Measurements from ENCODE around the gene CCDC88A. TPM values are rescaled to one million over a fixed set of nuclear protein-coding genes. Genes with fewer than 3 reads are reported as not detected.

Gene CCDC88A
- total RNA-seq, 3 donors from 2014 or later, result 36.1 to 74.6 (median 50.1) TPM

DNA sequence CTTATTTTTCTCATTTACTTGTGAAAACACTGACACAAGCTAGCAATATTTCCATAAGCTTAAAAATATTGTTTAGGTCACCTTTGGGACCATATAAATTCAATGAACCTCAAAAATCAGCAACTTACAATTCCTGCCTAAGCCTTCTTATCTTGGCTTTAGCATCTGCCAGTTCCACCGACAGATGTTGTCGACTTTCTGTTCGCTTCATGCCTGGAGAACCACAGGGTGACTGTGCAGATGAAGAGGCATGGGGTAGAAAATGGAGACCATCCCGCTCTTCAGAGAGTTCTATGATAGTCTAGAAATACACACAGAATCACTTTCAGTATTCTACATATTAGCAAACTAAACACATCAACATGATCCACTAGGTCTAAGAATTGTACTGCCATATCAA, 64.2 kb downstream of the CCDC88A start:
- no peaks in the 10 kb centered on the region for H3K9me3 ChIP-seq
- H3K27me3 ChIP-seq, result no peaks in the 10 kb centered on the region
- H3K36me3 ChIP-seq, result no peaks in the 10 kb centered on the region
- H3K4me3 ChIP-seq, result no peak overlapping the region
- no peak overlapping the region for H3K27ac ChIP-seq
- H3K4me1 ChIP-seq, result no peaks in the 10 kb centered on the region
- intact Hi-C loops (cut with DNase I; ENCODE audit: low total_unique reads), result no loop called here
- no peak for DNase-seq (ENCODE audit: low spot score in 2 of 2)
- no peak for TF ChIP-seq POLR2A (IDR thresholded peaks at IDR 0.05)
- TF ChIP-seq, protein P1, sequence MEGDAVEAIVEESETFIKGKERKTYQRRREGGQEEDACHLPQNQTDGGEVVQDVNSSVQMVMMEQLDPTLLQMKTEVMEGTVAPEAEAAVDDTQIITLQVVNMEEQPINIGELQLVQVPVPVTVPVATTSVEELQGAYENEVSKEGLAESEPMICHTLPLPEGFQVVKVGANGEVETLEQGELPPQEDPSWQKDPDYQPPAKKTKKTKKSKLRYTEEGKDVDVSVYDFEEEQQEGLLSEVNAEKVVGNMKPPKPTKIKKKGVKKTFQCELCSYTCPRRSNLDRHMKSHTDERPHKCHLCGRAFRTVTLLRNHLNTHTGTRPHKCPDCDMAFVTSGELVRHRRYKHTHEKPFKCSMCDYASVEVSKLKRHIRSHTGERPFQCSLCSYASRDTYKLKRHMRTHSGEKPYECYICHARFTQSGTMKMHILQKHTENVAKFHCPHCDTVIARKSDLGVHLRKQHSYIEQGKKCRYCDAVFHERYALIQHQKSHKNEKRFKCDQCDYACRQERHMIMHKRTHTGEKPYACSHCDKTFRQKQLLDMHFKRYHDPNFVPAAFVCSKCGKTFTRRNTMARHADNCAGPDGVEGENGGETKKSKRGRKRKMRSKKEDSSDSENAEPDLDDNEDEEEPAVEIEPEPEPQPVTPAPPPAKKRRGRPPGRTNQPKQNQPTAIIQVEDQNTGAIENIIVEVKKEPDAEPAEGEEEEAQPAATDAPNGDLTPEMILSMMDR (IDR thresholded peaks at IDR 0.05), result no peak
- TF ChIP-seq POLR2AphosphoS5 (IDR thresholded peaks at IDR 0.05), result no peak

DNA sequence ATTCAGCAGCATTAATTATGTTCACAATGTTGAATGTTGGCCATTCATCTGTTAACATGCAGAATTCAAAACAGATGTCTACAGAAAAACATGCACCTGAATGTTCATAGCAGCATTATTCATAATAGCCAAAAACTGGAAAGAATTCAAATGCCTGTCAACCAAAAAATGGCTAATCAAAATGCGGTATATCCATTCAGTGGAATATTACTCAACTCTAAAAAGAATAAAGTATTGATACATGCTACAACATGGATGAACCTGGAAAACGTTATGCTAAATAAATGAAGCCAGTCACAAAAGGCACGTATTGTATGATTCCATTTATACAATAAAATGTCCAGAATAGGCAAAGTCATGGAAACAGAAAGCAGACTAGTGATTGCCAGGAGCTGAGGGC, 68.0 kb downstream of the CCDC88A start:
- Histone ChIP-seq H3K9me3 (no peaks in the 10 kb centered on the region), H3K27me3 (no peaks in the 10 kb centered on the region), H3K36me3 (no peaks in the 10 kb centered on the region), H3K4me3 (no peak overlapping the region), H3K27ac (no peak overlapping the region), H3K4me1 (no peaks in the 10 kb centered on the region)
- TF ChIP-seq POLR2AphosphoS5 (IDR thresholded peaks at IDR 0.05) (no peak), POLR2A (IDR thresholded peaks at IDR 0.05) (no peak)
- TF ChIP-seq, protein P1 (IDR thresholded peaks at IDR 0.05), result no peak
- intact Hi-C loops (cut with DNase I; ENCODE audit: low total_unique reads), result no loop called here
- no peak for DNase-seq (ENCODE audit: low spot score in 2 of 2)

DNA sequence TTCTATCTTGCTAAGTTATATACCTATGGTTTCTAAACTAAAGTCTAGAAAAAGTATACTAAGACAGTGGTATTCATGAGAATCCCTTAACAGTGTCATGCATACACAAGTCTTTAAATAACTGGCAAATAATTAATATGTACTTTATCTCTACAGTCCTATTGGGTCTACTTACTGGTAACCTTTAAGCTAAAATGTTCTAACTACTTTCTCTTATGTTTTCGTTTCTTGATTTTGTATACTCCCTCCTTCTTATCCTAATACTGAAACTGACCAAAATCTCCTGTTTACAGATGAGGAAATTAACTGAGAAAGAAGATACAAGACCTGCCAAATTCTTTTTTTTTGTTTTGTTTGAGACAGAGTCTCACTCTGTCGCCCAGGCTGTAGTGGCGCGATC, 74.6 kb downstream of the CCDC88A start:
- TF ChIP-seq, protein P1 (IDR thresholded peaks at IDR 0.05), result no peak
- Histone ChIP-seq H3K9me3 (no peaks in the 10 kb centered on the region), H3K4me3 (no peak overlapping the region), H3K27ac (no peak overlapping the region), H3K4me1 (no peaks in the 10 kb centered on the region), H3K27me3 (no peaks in the 10 kb centered on the region), H3K36me3 (no peaks in the 10 kb centered on the region)
- no peak for DNase-seq (ENCODE audit: low spot score in 2 of 2)
- intact Hi-C loops (cut with DNase I; ENCODE audit: low total_unique reads), result no loop called here

DNA sequence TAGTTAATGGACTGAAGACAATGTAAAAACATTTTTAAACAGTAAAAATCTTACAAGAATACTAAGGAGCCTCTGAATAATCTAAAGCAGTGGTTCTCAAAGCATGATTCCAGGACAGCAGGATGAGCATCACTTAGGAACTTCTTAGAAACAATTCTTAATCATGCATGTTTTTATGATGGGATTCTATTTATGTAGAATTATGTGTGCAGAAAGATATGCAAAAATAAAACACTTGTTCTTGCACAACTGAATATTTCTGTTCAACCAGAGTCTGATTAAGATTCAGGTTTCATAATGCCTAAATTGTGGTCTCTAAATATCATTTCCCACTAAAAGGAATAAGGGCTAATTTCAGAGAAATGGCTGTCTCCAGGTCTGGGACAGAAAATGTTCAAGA, 81.4 kb downstream of the CCDC88A start:
- DNase-seq (ENCODE audit: low spot score in 2 of 2), result no peak
- no peaks in the 10 kb centered on the region for H3K36me3 ChIP-seq
- H3K27me3 ChIP-seq, result no peaks in the 10 kb centered on the region
- H3K9me3 ChIP-seq, result no peaks in the 10 kb centered on the region
- no peak overlapping the region for H3K27ac ChIP-seq
- H3K4me3 ChIP-seq, result no peak overlapping the region
- H3K4me1 ChIP-seq, result no peaks in the 10 kb centered on the region
- TF ChIP-seq POLR2AphosphoS5 (IDR thresholded peaks at IDR 0.05) (no peak), POLR2A (IDR thresholded peaks at IDR 0.05) (no peak)
- TF ChIP-seq, protein P1 (IDR thresholded peaks at IDR 0.05), result no peak
- intact Hi-C loops (cut with DNase I; ENCODE audit: low total_unique reads), result no loop called here

DNA sequence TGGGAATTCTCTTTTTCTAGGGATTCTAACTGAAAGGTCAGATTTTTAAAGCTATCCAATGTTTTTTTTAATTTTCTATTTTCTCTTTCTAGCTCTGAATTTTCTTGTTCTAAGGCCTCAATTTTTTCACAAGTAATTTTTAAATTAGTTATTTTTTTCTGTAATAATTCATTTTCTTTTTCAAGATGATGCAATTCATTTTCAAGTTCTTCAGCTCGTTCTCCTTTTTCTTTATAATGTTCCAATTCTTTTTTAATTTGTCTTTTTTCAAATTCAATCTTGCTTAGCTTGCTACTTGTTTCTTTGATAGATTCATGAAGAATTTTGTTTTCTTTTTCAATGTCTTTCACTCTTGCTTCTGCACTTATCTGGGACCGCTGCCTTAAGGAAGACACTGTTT, 84.9 kb downstream of the CCDC88A start:
- intact Hi-C loops (cut with DNase I; ENCODE audit: low total_unique reads), result no loop called here
- no peaks in the 10 kb centered on the region for H3K36me3 ChIP-seq
- TF ChIP-seq POLR2A (IDR thresholded peaks at IDR 0.05) (no peak), POLR2AphosphoS5 (IDR thresholded peaks at IDR 0.05) (no peak)
- TF ChIP-seq, protein P1 (IDR thresholded peaks at IDR 0.05), result no peak
- H3K4me3 ChIP-seq, result no peak overlapping the region
- no peak overlapping the region for H3K27ac ChIP-seq
- H3K27me3 ChIP-seq, result no peaks in the 10 kb centered on the region
- no peaks in the 10 kb centered on the region for H3K4me1 ChIP-seq
- DNase-seq (ENCODE audit: low spot score in 2 of 2), result no peak
- H3K9me3 ChIP-seq, result no peaks in the 10 kb centered on the region

All from breast epithelium (tissue), 4 donors.